NK-92 (cell line): Measurements from ENCODE around the gene PLXNB2.
"Not testable (repeated sequence)": the region's sequence is repeated elsewhere in the genome, so short reads cannot be mapped to it uniquely, and the experiment has no call there.

Source experiments
- DNase-seq: peaks from one replicate; lab custom pipeline; 2025; ENCODE audit not compliant: unreplicated experiment; lab: John Stamatoyannopoulos, UW

The PLXNB2 gene

GRCh38 chr22:50306753-50307749 is at the start of gene PLXNB2:
Gene PLXNB2 (minus strand): TSS chr22:50307646. CDS start chr22:50290584, 17,062 bp downstream.
- DNase-seq: no peak

GRCh38 chr22:50357222-50357621 is 49.8 kb upstream of the PLXNB2 start:
- DNase-seq: no peak

- DNase-seq: no peak
Measured at GRCh38 chr22:50356186-50356585, 48.7 kb upstream of the PLXNB2 start.

- no peak for DNase-seq
Measured at GRCh38 chr22:50348058-50348457, 40.6 kb upstream of the PLXNB2 start.

GRCh38 chr22:50347157-50347556 is 39.7 kb upstream of the PLXNB2 start:
- DNase-seq: no peak

GRCh38 chr22:50346470-50346869 is 39.0 kb upstream of the PLXNB2 start:
- DNase-seq: no peak

- DNase-seq: no peak
Measured at GRCh38 chr22:50343541-50343935, 36.1 kb upstream of the PLXNB2 start.

- no peak for DNase-seq
Measured at GRCh38 chr22:50342651-50343540, 35.5 kb upstream of the PLXNB2 start, which contains the start of gene PPP6R2. Gene PPP6R2 (plus strand): TSS chr22:50343327. CDS start chr22:50393909, 50,582 bp downstream.

GRCh38 chr22:50341977-50342650 is 34.7 kb upstream of the PLXNB2 start:
- no peak for DNase-seq

GRCh38 chr22:50339945-50340879 is 32.8 kb upstream of the PLXNB2 start:
- no peak for DNase-seq

- DNase-seq: no peak
Measured at GRCh38 chr22:50338860-50339462, 31.5 kb upstream of the PLXNB2 start.

GRCh38 chr22:50338042-50338573 is 30.7 kb upstream of the PLXNB2 start:
- no peak for DNase-seq

GRCh38 chr22:50337262-50338041 is 30.0 kb upstream of the PLXNB2 start:
- DNase-seq: no peak

- DNase-seq: not testable (repeated sequence)
Measured at GRCh38 chr22:50334433-50334832, 27.0 kb upstream of the PLXNB2 start.

GRCh38 chr22:50329236-50329635 is 21.8 kb upstream of the PLXNB2 start:
- no peak for DNase-seq

- no peak for DNase-seq
Measured at GRCh38 chr22:50327711-50328019, 20.2 kb upstream of the PLXNB2 start.

- DNase-seq: no peak
Measured at GRCh38 chr22:50326956-50327710, 19.7 kb upstream of the PLXNB2 start, which contains the start of gene DENND6B. Gene DENND6B (minus strand): TSS chr22:50327012. CDS start chr22:50326988, 24 bp downstream.
